GM18499 (cell line): ENCODE results near the gene AP3S2.

Experiments
- ATAC-seq: cut with Tn5 transposase; IDR thresholded peaks from one replicate; pipeline ENCODE4 v1.9.1; 2021; ENCODE audit warnings: moderate number of reproducible peaks; ENCODE audit not compliant: insufficient read depth, unreplicated experiment

The AP3S2 gene

GRCh38 chr15:89820666-89821611 is 72.9 kb downstream of the AP3S2 start:
- ATAC-seq: no peak

- no peak for ATAC-seq
Measured at GRCh38 chr15:89818287-89818686, 75.5 kb downstream of the AP3S2 start.

GRCh38 chr15:89817701-89818280 is 76.0 kb downstream of the AP3S2 start:
- no peak for ATAC-seq

- no peak for ATAC-seq
Measured at GRCh38 chr15:89815769-89816168, 78.0 kb downstream of the AP3S2 start.

GRCh38 chr15:89814112-89814742 is 79.6 kb downstream of the AP3S2 start:
- no peak for ATAC-seq

GRCh38 chr15:89813381-89814111 is 80.2 kb downstream of the AP3S2 start:
- no peak for ATAC-seq

GRCh38 chr15:89812847-89813320 is 80.9 kb downstream of the AP3S2 start:
- ATAC-seq: no peak

- no peak for ATAC-seq
Measured at GRCh38 chr15:89812011-89812846, 81.6 kb downstream of the AP3S2 start.

- ATAC-seq: no peak
Measured at GRCh38 chr15:89810837-89811236, 83.0 kb downstream of the AP3S2 start.

GRCh38 chr15:89809787-89810148 is 84.0 kb downstream of the AP3S2 start:
- no peak for ATAC-seq

- no peak for ATAC-seq
Measured at GRCh38 chr15:89809093-89809786, 84.6 kb downstream of the AP3S2 start.

- no peak for ATAC-seq
Measured at GRCh38 chr15:89808160-89808870, 85.5 kb downstream of the AP3S2 start.

GRCh38 chr15:89807689-89808088 is 86.1 kb downstream of the AP3S2 start:
- no peak for ATAC-seq

GRCh38 chr15:89806559-89807550 is 86.9 kb downstream of the AP3S2 start:
- no peak for ATAC-seq

- ATAC-seq: no peak
Measured at GRCh38 chr15:89806210-89806558, 87.6 kb downstream of the AP3S2 start.

GRCh38 chr15:89805241-89806209 is 88.3 kb downstream of the AP3S2 start:
- no peak for ATAC-seq
